Left ventricle myocardium inferior (tissue), 1 donor: ENCODE data around the gene ACTR3C. TPM values are rescaled to one million over a fixed set of nuclear protein-coding genes. Genes with fewer than 3 reads are reported as not detected.
"Not testable (repeated sequence)": the region's sequence is repeated elsewhere in the genome, so short reads cannot be mapped to it uniquely, and the experiment has no call there.

Experiments
- DNase-seq: peaks from one replicate; pipeline ENCODE4 v3.0.0-alpha.2; 2020
- H3K27ac ChIP-seq: fragments of 200-600 bp; replicated peaks from 2 replicates; pipeline ENCODE4 v1.8.0; 2021
- H3K27me3 ChIP-seq: fragments of 200-600 bp; 2 replicates; pipeline ENCODE4 v1.8.0; 2021; ENCODE audit warnings: low read depth
- H3K36me3 ChIP-seq: fragments of 200-600 bp; 2 replicates; pipeline ENCODE4 v1.8.0; 2021
- H3K4me1 ChIP-seq: fragments of 200-600 bp; 2 replicates; pipeline ENCODE4 v1.8.0; 2021
- H3K4me3 ChIP-seq: fragments of 200-600 bp; 2 replicates; pipeline ENCODE4 v1.8.0; 2021; ENCODE audit warnings: mild to moderate bottlenecking, moderate library complexity
- H3K9me3 ChIP-seq: fragments of 200-600 bp; replicated peaks from 2 replicates; pipeline ENCODE4 v1.8.0; 2021
- intact Hi-C: fragments of 100-400 bp; cut with micrococcal nuclease; formaldehyde crosslinking; loops from one replicate; pipeline ENCODE4 v1.11.0; 2022
- total RNA-seq: library from RNA; stranded (reverse); fragmentation: NEBNext Ultra II Directional; extraction: Animal tissue kit (Norgen Biotek cat#: 25700); gene quantifications from one replicate; pipeline ENCODE4 v1.2.1, GENCODE V29; 2021
- TF ChIP-seq, protein P1 (sequence below): fragments of 200-600 bp; IDR thresholded peaks from 2 replicates; pipeline ENCODE4 v1.8.0; 2021; ENCODE audit warnings: antibody characterized with exemption, mild to moderate bottlenecking, borderline replicate concordance
- donor health status: DM: no; HTN: yes; CAD: no; lungs with severe emphysema.

Gene ACTR3C
- total RNA-seq, 1 donor from 2014 or later = 5.1 TPM

DNA sequence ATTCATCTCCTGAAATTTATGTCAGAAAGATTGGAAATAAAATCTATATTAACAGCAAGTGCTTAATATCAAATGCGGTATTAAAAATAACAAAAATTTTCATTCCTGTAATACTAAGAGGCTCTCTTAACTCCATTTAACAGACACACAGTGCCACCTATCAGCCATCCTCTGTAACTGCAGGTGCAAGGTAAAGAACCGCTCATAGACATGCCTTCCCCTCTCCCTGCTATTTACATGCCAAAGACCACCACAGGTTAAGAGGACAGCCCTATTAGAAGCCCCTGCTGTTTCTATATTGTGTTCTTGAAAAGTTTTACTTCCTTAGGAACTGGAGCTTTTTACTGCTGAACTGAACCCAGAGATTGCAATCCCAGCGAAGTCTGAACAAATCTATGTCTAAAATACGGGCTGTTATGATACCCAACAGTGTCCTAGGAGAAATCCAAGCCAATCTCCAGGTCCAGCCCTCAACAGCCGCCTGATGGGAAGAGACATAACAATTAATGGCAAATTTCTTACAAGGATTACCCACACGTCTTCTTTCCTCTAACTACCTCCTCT lies 47.1 kb downstream of the ACTR3C start:
- intact Hi-C loops = not testable (repeated sequence)

DNA sequence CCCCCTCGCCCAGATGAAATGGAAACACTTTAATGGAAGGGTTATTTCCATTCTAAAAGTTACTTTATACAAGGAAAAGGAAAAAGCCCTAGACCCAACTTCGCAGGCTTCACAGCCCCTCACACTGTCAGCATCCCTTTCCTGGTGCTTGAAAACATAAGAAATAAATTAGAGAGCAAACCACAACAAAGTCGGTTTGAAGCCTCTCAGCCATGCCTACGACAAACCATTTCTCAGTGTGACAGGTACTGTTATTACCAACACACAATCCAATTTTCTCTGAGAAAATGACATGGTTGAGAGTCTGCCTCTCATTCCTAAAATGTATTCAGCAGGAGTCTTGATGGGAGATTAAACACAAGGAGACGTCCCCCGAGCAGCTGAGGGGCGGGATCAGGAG lies 51.4 kb downstream of the ACTR3C start:
- H3K36me3 ChIP-seq, H3K4me3 ChIP-seq, H3K4me1 ChIP-seq, H3K9me3 ChIP-seq, H3K27me3 ChIP-seq, intact Hi-C loops, DNase-seq, H3K27ac ChIP-seq: not testable (repeated sequence)

More for the DNA sequence above, 47.1 kb downstream of the ACTR3C start:
- not testable (repeated sequence) for H3K27ac ChIP-seq, H3K36me3 ChIP-seq, H3K4me3 ChIP-seq, H3K4me1 ChIP-seq, H3K9me3 ChIP-seq, H3K27me3 ChIP-seq, DNase-seq
- TF ChIP-seq, protein P1, sequence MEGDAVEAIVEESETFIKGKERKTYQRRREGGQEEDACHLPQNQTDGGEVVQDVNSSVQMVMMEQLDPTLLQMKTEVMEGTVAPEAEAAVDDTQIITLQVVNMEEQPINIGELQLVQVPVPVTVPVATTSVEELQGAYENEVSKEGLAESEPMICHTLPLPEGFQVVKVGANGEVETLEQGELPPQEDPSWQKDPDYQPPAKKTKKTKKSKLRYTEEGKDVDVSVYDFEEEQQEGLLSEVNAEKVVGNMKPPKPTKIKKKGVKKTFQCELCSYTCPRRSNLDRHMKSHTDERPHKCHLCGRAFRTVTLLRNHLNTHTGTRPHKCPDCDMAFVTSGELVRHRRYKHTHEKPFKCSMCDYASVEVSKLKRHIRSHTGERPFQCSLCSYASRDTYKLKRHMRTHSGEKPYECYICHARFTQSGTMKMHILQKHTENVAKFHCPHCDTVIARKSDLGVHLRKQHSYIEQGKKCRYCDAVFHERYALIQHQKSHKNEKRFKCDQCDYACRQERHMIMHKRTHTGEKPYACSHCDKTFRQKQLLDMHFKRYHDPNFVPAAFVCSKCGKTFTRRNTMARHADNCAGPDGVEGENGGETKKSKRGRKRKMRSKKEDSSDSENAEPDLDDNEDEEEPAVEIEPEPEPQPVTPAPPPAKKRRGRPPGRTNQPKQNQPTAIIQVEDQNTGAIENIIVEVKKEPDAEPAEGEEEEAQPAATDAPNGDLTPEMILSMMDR = peak; percentile 83

DNA sequence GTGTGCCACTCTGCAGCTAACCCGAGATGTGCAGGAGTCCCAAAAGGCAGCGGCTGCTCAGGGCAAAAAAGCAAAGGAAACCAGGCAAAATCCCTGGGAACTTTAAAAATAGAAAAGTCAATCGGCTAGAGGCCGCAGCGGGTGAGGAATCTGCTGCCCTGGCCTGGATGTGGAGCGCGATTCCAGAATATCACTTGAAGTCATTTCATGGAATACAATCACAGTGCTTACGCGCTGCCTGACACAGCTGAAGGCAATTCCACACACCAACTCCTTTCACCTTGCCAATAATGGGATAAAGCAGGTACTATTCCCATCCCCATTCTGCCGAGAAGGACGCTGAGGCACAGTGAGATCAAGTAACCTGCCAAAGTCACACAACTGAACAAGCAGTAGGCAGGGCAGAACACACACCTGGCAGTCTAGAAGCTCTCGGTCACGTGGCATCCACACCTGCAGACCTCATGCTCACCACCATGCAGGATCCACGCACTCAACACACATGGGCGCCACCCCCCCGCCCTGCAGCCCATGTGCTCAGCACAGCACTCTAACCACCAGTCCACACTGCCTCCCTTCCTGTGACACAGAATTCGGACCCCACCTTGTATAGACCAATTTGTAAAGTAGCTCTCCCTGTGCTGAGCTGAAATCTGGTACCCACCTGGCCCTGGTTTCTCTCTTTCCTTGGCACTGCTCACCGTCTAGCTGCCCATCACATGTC lies 53.1 kb downstream of the ACTR3C start:
- DNase-seq, H3K36me3 ChIP-seq, intact Hi-C loops, H3K4me1 ChIP-seq, H3K4me3 ChIP-seq, H3K9me3 ChIP-seq, H3K27ac ChIP-seq, H3K27me3 ChIP-seq: not testable (repeated sequence)

DNA sequence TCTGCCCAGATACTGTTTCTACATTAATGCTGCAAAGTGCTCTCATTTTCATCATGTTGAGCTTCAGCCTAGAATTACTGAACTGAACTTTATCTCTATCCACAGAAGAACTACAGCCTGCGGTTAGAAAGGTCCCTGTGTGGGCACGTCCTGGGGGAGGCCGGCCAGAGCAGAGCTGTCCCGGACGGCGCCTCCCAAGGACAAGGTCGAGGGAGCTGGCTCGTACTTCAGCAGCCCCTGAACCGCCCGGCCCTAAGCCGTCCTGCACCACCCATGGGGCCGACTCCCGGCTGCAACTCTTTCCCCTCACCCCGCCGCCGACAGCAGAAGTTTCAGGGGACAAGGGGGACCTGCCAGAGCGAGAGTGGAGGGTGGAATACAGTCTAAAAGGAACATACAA lies 54.5 kb downstream of the ACTR3C start:
- H3K9me3 ChIP-seq, H3K27ac ChIP-seq, H3K36me3 ChIP-seq, H3K4me3 ChIP-seq, DNase-seq, H3K27me3 ChIP-seq, H3K4me1 ChIP-seq, intact Hi-C loops: not testable (repeated sequence)

DNA sequence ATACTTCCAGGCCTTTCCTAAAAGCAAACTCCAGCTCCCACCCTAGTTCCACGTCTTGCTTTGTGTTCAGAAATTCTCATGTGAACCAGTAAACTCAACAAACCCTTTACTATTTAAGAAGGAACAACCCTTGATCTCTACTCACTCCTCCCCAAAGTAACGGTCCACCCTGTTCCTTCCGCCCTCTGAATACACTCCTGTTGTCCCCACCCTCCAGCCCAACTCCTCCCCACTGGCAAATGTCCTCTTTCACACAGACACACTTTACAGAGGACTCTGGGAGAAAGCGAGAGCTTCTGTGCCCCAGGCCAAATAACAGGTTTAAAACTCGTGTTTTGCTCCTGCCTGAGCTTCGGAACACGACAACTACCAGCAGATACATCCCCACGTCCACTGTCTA lies 55.1 kb downstream of the ACTR3C start:
- H3K27ac ChIP-seq, H3K36me3 ChIP-seq, H3K4me3 ChIP-seq, H3K27me3 ChIP-seq, DNase-seq, H3K4me1 ChIP-seq, intact Hi-C loops, H3K9me3 ChIP-seq: not testable (repeated sequence)

DNA sequence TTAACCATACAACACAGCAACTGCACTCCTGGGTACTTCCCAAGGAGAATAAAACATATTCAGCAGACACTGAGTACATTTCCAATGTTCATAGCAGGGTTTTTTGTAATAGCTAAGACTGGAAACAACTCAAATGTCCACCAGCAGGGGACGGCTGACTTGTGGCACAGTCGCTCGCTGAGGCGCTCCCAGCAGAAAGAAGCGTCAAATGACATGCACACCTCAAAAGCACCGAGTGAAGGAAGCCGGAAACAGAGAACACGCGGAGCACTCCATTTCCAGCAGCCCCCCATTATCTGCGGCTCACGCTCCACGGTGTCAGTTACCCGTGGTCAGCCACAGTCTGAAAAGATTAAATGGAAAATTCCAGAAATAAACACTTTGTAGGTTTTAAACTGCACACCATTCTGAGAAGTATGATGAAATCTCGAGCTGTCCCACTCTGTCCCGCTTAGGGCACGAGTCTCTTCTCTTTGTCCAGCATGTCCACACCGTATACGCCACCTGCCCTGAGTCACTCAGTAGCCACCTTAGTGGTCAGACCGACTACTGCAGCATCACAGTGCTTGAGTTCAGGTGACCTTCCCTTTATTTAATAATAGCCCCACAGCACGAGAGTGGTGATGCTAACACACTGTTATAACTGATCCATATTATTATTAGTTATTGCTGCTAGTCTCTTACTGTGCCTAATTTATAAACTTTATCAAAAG lies 56.2 kb downstream of the ACTR3C start:
- H3K9me3 ChIP-seq, H3K36me3 ChIP-seq, H3K4me1 ChIP-seq, H3K27me3 ChIP-seq, H3K4me3 ChIP-seq, intact Hi-C loops, H3K27ac ChIP-seq, DNase-seq: not testable (repeated sequence)

DNA sequence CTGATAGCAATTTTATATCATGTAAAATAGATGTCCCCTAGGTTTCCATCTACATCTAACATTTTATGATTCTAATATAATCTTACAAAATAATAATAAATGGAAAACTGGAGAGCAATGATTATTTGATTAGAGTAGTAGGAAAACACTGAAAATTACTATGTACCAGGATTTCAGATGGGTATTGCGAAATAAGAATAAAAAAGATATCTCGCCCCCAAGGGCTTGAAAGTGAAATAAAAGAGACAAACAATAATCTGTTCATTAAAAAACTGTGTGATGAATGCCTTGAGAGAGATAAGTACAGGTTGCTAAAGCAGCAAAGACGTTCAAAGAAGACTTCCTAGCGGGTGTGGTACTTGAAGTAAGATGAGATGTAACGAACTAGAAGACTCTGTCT lies 60.7 kb downstream of the ACTR3C start:
- H3K4me1 ChIP-seq, DNase-seq, H3K9me3 ChIP-seq, H3K27ac ChIP-seq, H3K27me3 ChIP-seq, H3K4me3 ChIP-seq, H3K36me3 ChIP-seq, intact Hi-C loops: not testable (repeated sequence)

DNA sequence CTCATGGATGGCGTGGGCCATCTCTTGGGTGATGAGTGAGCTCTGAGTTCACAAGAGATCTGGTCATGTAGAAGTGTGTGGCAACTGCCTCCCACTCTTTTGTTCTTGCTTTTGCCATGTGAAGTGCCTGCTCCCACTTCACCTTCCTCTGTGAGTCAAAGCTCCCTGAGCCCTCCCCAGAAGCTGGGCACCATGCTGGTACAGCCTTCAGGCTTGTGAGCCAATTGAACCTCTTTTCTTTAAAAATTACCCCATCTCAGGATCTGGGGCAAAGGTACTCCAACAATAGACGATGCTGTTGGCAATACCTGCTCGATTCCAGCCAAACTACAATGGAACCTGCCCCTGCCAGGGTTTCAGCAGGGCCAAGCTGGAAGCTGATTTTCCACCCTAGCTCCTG lies 75.6 kb downstream of the ACTR3C start:
- H3K4me3 ChIP-seq, H3K27ac ChIP-seq, intact Hi-C loops, H3K27me3 ChIP-seq, H3K9me3 ChIP-seq, DNase-seq, H3K4me1 ChIP-seq, H3K36me3 ChIP-seq: not testable (repeated sequence)

DNA sequence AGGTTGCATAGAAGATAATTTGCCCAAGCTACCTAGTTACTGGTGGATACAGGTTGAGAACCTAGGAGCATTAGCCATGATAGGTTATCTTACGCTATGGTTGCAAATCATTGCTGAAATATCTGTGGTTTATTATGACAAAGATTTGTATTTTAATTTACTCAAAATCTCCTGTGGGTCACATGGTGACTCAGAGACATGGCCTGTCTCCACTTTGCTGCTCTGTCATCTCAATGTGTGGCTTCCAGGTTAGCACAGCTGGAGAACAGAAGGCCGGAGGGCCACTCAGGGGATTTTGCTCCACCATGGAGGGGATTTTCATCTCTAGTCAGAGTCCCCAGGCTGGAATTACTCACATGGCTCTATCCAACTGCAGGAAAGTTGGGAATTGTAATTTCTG lies 78.1 kb downstream of the ACTR3C start:
- H3K27ac ChIP-seq, H3K36me3 ChIP-seq, DNase-seq, H3K9me3 ChIP-seq, H3K4me1 ChIP-seq, intact Hi-C loops, H3K27me3 ChIP-seq, H3K4me3 ChIP-seq: not testable (repeated sequence)

DNA sequence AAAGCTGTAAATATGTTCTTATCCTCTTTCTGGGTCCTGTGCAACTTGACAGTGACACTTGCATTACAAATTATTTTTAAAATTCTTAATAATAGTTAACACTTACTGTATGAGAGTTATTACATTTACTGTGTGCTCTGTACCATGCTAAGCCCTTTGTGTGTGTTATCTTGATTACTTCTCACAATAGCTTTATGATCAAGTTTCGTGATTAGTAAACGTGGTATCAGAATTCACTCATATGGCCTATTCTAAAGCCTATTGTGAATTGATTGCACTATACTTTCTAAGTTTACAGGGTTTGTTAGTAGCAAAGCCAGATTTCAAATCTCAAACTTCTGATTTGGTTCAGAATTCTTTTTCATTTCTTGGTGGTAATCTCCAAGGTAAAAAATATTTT lies 80.4 kb downstream of the ACTR3C start:
- H3K27me3 ChIP-seq, H3K4me1 ChIP-seq, H3K36me3 ChIP-seq, H3K4me3 ChIP-seq, H3K27ac ChIP-seq, DNase-seq, H3K9me3 ChIP-seq, intact Hi-C loops: not testable (repeated sequence)

DNA sequence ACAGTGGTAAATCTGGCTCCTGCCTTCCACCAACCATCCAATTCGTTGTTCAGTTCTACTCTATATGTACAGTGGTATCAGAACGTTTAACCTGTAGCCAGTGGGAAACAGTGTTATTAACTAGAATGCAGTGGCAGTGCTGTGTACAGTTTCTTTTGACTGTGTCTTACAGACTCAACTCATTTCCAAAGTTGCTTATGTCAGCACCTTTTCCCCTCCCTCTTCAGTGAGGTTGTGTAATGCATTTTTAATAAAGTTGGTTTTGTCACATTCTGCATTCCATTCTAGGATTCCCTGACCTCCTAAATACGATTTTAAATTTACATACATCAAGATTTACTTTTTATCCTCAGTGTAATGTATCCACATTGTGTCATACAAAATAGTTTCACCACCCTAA lies 97.9 kb downstream of the ACTR3C start:
- intact Hi-C loops, H3K4me1 ChIP-seq, DNase-seq, H3K27ac ChIP-seq, H3K9me3 ChIP-seq, H3K36me3 ChIP-seq, H3K4me3 ChIP-seq: not testable (repeated sequence)
- H3K27me3 ChIP-seq = peaks cover 20% of the 10 kb centered on the region

DNA sequence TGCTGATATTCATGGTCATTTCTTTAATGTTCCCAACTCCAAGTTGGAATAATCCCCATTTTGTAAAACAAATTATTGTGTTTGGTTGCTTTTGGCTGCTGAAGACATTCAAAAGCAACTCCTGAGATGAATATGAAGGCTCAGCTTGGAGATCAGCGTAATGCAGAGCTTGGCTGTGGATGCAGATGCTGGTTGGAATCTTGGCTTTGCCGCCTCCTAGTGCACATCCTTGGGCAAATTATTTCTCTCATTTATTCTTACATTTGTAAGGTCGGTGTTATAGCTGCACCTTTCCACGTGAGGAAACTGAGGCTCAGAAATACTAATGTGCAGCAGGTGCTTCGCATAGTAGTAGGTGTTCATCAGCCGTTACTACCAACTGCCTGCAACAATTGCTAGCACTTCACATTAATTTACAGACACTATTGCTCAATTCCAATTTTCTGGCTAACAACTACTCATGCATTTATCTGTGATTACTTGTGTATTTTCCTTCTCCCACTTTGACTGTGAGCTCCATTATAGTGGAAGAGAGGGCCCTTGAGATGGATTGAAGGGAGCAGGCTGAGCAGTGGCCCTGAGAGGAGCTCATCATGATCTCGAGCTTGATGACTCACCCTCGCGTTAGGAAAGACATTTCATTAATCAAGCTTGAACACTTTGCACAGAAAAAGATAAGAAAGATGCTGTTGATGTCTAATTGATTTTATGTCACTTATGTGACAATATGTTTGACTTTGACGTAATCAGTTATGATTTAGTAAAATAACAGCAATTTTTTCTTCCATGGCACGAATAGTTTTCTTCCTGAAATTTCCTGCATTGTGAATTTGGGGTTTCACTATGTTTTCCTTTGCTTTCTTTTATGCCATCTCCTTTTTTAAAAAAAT lies 101.0 kb downstream of the ACTR3C start:
- DNase-seq, H3K36me3 ChIP-seq, H3K4me3 ChIP-seq, H3K4me1 ChIP-seq, H3K27ac ChIP-seq, H3K9me3 ChIP-seq, intact Hi-C loops: not testable (repeated sequence)
- peaks cover 24% of the 10 kb centered on the region for H3K27me3 ChIP-seq
